ENCODE data around the gene UBL5.

Gene UBL5

GRCh38 chr19:9857076-9857721 is 29.5 kb downstream of the UBL5 start:
- DNase-seq: no peak

GRCh38 chr19:9857920-9858746 is 30.4 kb downstream of the UBL5 start:
- no peak for DNase-seq

GRCh38 chr19:9858766-9859165 is 31.0 kb downstream of the UBL5 start:
- DNase-seq: no peak

- no peak for DNase-seq
These were observed 32.7 kb downstream of the UBL5 start for GRCh38 chr19:9860407-9860806.

GRCh38 chr19:9861503-9861902 is 33.8 kb downstream of the UBL5 start:
- DNase-seq: no peak

GRCh38 chr19:9862938-9863337 is 35.2 kb downstream of the UBL5 start:
- DNase-seq: no peak

GRCh38 chr19:9863759-9864158 is 36.0 kb downstream of the UBL5 start:
- DNase-seq: no peak

- DNase-seq: no peak
These were observed 38.2 kb downstream of the UBL5 start for GRCh38 chr19:9865732-9866501.

GRCh38 chr19:9868983-9869617 is 41.4 kb downstream of the UBL5 start:
- DNase-seq: peak in 1 of 2 experiments; percentile 43

GRCh38 chr19:9871626-9872338 is 44.1 kb downstream of the UBL5 start:
- no peak for DNase-seq

- no peak for DNase-seq
These were observed 45.0 kb downstream of the UBL5 start for GRCh38 chr19:9872618-9873242.

- DNase-seq: no peak
These were observed 47.4 kb downstream of the UBL5 start for GRCh38 chr19:9875031-9875627.

- DNase-seq: no peak
These were observed 48.1 kb downstream of the UBL5 start for GRCh38 chr19:9875796-9876195.

GRCh38 chr19:9877780-9878510 is 50.2 kb downstream of the UBL5 start:
- no peak for DNase-seq

GRCh38 chr19:9878511-9879196 is 50.9 kb downstream of the UBL5 start:
- no peak for DNase-seq

All from cerebellar nuclear complex (tissue), 1 donor.